Right lung (tissue), 5 donors: Measurements from ENCODE around the gene SMIM43. TPM values are rescaled to one million over a fixed set of nuclear protein-coding genes. Genes with fewer than 3 reads are reported as not detected.
"Not testable (repeated sequence)": the region's sequence is repeated elsewhere in the genome, so short reads cannot be mapped to it uniquely, and the experiment has no call there.

ENCODE experiments used
- DNase-seq, 2 donors: peaks; one replicate each; pipeline ENCODE4 v3.0.0-alpha.2; 2013
- polyA plus RNA-seq, 5 donors: library from polyadenylated mRNA; unstranded; fragments of 120-200 nt; gene quantifications; one replicate each; pipeline versions ENCODE4 v1.2.1 to v1.2.3, GENCODE V29; 2013; ENCODE audit warnings: inconsistent platforms in 1 of 5, low replicate concordance in 1 of 5; ENCODE audit not compliant: insufficient read length in 5 of 5, insufficient read depth in 1 of 5

The SMIM43 gene
- polyA plus RNA-seq, 5 donors, result 16.5 to 22.3 (median 17.7) TPM

DNA sequence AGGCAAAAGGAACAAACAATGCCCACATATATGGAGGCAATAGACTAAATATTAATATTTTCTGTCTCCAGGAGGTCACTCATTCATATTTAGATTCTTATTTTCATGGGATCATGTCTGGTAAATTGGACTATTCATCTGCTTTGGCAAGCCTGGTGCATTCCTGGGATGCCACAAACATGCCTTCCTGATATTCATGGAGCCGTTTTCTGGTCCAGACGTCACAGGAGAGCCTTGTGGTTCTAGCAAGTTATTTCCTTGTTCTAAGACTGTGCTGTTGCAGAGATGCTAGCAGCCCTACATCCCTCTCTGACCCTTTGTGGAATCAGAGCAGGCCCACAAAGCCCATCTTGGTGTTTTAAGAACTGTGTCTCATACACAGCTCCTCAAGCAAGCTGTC, 20.0 kb upstream of the SMIM43 start:
- DNase-seq, result no peak

DNA sequence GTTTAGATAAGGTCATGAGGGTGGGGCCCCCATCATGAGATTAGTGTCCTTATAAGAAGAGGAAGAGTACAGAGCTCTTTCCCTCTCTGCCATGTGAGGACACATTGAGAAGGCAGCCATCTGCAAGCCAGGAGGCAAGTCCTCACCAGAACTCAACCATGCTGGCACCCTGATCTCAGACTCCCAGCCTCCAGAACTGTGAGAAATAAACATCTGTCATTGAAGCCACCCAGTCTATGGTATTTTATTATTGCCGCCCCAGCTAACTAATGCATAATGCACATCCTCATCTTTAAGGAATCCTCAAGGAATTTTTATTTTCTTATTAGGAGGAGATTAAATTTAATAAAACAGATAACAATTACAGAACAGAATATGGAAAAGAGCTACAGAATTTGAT, 19.4 kb upstream of the SMIM43 start:
- DNase-seq, result no peak

DNA sequence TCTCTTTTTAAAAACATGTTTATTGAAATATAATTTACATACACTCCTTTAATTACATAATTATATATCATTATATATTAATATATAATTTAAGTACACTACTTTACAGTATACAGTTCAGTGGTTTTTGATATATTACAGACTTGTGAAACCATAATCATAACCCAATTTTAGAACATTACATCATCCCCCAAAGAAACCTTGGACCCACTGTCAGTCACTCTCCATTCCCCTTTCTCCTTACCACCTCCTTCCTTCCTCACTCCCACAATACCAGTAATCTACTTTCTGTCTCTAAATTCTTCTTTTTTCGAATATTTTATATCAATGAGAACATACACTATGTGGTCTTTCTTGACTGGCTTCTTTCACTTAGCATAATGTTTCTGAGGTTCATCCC, 18.2 kb upstream of the SMIM43 start:
- DNase-seq, result no peak

DNA sequence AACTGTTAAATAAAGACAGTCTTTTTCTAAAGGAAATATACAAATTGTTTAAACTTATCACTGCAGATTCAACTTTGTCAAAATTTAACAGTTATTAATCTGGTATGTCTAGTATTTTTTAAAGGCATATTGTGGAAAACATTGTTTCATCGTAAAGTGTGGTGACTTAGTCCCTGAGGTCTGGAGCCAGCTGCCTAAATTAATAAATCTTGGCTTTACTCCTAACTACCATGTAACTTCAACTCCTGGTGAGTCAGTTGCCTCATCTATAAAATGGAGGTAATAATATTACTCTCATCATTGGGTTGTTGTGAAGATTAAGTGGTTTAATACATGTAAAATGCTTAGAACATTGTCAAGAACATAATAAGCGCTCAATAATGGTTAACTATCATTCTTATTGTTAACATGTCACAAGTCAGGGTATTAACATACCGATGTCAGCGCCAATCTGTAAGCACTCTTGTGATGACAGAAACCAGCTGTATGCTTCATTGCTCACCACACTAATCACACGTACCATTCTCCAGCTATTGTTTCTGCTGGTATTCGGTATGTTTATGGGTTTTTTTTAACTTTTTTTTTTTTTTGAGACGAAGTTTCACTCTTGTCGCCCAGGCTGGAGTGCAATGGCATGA, 14.1 kb upstream of the SMIM43 start:
- DNase-seq, result peak; percentile 53 to 57

DNA sequence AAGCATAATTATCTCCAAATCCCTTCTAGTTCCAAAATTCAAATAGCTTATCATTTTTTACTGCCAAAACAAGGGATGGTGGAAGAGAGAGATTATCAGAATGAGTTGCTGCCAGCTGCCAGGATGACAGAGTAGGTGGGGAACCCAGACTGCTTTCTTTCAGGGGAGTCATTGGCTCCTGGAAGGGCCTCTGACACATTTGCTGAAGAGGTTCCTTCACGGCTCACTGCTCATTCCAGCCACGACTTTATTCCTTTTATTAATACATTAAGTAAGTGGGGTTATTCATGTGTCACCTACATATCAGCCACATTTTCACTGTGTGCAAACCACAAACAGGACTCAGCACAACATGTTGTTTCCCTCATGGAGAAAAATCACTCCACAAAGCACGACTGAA, 12.7 kb upstream of the SMIM43 start:
- no peak for DNase-seq

DNA sequence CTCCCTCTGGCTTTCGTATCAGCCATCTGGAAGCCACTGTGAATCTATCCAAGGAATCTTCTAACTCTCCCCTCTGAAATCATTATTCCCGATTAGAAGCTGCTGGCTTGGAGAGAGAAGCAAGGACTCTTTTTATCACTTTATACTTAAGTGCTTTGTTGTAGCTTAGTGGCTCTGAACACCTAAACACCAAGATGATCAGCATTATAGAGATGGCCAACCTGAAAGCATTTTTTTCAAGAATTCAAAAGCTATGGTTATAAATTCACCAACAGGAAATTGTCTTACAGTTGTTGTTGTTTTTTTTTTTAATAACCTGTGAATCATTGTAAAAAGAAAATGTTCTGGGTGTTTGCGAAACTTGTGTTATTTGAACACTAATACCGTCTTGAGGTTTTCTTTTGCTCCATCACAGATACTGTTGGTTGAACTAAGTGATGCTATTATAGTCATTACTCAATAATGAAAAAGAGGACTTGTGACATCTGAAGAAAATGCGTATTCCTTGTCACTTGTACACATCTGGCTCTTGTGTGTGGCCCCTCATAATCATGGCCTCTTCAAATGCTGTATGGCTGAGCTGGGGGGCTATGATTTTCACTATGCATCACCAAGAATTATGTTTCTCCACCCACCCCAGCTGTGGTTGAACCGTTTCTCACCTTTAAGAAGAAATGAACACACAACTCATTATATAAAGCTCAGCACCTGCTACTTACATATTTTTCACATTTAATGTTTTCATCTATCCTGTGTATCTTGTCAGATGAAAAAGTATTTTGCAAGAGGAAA, 11.8 kb upstream of the SMIM43 start:
- no peak for DNase-seq

DNA sequence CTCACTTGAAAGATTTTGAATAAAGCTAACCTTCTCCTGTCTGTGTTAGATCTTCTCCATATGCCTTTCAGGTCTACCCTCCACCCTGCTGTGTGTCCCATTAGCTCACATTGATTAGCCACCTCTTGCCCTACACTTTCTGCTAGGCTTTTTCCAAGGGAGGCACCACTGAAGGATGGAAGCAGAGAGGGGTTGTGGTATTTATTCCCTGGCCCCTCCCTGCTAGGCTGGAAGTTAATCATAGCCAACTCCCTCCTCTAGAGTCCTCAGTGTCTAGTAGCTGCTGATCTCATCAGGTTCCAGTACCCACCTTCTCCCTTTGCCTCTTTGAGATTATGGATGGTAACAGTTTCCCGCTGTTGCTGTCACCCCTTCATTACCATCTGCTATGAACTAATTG, 8.9 kb upstream of the SMIM43 start:
- no peak for DNase-seq

DNA sequence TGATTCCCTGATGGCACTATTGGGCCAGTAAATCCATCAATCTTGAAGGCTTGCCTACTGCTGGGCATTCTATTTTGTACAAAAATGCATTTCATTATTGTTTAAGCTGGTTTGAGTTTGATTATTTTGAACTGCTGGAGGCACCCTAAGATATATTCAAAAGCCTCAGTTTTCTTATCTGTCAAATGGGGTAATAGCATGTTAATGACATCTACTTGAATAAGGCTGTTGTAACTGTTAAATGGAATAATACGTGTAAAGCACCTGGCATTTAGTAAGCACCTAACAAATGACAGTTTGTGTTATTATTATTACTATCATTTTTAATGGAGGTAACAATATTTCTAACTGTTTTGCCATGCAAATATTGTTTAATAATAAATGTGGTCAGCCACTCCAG, 6.9 kb upstream of the SMIM43 start:
- DNase-seq, result no peak

DNA sequence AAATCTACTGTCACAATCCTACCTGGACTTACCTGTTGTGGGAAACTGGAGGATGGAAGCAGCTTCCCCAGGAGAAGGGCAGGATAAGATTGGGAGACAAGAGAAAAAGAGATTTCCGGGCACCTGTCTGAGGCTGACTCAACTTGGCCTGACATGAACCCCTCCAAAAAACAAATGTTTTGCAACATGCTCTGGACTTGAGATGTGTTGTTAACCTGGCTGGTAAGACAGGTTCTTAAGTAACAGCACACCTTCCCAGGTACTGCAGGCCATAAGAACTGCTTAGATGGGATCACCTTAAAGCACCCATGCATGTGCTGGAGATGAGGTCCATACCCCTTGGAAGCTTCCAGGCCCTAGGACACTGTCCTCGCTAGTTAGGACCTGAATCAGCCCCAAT, 4.4 kb upstream of the SMIM43 start:
- DNase-seq, result no peak

DNA sequence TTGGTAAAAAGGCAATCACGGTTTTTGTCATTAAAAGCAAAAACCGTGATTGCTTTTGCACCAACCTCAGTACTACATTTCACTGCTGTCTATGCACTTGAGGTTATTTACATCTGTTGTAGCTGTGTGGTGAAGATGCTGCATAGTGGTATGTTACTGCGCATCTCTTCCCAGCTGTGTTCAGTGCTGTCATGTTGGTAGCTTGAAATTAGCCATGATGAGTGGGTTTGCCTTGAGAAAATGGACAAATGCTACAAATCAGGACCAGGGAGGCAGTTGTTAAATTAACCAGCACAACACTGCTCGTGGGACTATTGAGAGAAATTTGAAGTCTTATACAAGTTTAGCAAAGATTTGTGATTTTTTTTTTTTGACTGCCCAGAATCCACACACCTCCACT, 2.2 kb upstream of the SMIM43 start:
- no peak for DNase-seq

DNA sequence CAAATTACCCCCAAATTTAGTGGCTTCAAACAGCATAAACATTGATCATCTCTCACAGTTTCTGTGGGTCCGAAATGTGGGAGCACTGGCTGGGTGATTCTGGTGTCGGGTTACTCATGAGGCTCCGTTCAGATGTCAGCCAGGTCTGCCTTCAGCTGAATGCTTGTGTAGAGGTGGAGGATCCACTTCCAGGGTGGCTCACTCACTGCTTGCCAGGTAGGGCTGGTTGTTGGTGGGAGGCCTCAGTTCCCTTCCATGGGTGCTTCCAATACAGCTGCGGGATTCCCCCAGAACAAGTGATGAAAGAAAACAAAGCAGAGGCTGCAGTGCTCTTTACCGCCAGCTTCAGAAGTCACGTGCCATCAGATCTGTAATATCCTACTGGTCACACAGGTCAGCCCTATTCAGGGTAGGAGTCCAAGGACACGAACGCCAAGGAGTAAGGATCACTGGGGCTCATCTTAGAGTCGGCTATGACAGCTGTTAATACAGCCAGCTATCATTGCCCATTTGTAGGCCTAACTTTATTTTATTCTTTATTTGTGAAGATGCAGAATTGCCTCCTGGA, 1.1 kb upstream of the SMIM43 start:
- no peak for DNase-seq

DNA sequence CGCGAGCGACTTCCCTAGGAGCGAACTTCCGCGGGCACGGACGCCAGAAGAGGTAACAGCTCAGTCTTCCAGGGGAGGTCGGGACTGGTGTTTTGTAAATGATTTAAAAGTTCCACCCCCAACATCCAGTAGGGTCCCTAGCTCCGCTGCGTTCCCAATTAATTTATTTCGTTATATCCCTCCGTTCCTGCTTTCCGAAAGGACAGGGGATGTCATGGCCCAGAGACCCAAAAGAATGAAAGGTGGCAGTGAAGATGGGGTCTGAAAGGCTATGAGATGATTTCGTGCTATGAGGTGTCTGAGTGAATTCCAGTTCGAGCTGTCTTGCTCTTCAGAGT, 373 bp upstream of the SMIM43 start:
- no peak for DNase-seq

DNA sequence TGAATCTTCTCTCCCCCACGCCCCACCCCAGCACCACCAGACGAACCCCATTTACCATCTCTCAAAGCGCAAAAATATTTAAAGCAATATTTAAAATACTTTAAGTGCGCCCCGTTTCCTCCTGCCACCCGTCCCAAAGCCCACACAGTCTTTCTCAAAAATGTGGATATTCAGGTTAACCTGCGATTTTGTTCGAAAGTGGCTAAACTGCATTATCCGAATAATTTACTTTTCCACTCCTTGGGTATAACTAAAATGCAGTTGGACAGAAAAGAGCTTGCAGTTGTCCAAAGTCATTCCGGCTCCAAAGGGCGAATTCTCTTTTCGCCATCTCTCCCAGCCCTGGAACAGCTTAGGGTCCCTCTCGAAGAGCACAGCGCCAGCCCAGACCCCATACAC, 662 bp downstream of the SMIM43 start:
- DNase-seq, result no peak

DNA sequence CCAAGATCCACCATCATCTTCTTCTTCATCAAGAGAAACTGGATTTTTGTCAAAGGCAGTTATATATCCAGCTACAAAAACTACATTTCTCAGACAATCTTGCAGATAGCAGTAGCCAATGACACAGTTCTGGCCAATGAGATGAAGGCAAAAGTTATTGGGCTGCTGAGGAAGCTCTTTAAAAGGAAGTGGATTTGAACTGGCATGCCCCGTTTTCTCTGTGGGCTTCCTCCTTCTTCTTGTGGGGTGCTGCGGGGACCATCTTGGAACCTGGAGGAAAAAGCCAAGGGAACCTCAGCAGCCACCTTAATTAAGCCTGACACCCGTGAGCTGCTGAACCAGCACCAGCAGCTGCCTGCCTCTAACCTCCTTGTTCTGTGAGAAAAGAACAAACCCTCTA, 4.8 kb downstream of the SMIM43 start:
- DNase-seq, result no peak

DNA sequence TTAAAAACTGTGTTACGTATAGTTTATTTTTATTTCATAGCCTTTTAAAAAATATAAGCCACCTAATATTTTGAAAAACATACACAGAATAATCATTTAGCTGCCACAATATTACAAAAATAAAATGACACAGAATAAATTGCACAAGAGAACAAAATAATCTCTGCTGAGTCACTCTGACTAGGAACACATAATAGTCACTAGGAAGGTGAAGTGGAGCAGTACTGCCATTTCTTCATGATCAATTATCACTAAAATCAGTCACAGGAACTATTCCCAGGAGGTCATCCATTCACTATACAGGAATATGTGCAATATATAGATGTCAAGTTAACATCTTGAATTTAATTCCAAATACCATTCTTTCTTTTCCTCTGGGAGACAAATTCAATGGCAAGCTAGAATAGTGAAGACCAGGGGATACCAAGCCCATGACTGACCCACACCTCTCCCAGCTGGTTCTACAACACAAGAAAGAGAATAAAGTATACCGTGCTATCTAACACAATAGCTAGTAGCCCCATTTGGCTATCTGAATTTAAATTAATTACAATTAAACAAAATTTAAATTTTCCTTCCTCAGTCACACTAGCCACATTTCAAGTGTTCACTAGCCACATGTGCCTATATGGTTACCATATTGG, 5.9 kb downstream of the SMIM43 start:
- no peak for DNase-seq

DNA sequence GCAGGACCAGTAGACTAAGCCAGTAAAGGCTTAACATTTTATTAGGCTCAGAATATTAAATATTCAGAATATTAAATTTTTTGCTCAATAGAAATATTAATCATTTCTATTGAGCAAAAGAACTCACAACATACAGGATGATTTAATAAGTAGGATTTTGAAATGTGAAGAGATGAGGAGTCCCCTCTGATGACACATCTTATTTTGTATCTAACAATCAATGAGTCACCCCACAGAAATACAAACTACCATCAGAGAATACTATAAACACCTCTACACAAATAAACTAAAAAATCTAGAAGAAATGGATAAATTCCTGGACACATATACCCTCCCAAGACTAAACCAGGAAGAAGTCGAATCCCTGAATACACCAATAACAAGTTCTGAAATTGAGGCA, 12.8 kb downstream of the SMIM43 start:
- not testable (repeated sequence) for DNase-seq

DNA sequence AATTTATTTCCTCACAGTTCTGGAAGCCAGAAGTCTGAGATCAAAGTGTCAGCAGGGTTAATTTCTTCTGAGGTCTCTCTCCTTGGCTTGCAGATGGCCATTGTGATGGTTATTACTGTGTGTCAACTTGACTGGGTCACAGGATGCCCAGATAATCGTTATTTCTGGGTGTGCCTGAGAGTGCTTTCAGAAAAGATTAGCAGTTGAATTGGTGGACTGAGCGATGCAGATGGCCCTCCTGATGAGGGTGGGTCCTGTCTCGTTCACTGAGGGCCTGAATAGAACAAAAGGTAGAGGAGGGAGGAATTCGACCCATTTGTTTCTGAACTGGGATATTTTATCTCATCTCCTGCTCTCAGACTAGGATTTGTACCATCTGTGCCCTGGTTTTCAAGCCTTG, 15.7 kb downstream of the SMIM43 start:
- DNase-seq, result no peak

DNA sequence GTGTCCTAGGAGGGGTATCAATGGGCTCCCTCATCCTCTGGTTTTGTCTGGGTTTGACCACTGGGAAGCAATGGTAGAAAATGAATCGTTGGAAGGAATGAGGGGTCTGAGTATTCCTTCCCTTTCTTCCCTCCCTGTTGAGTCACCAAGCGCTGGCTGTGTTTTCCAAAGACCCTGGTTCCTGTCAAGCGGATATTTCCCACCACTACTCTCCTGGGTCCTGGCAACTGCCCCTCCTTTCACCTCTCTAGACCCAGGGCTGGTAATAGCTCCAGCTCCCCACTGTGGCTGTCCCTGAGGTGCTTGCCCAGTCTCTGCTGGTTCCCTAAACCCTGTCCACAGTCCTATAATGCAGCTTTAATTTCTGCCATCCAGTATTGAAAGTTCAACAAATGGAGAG, 22.2 kb downstream of the SMIM43 start:
- no peak for DNase-seq

DNA sequence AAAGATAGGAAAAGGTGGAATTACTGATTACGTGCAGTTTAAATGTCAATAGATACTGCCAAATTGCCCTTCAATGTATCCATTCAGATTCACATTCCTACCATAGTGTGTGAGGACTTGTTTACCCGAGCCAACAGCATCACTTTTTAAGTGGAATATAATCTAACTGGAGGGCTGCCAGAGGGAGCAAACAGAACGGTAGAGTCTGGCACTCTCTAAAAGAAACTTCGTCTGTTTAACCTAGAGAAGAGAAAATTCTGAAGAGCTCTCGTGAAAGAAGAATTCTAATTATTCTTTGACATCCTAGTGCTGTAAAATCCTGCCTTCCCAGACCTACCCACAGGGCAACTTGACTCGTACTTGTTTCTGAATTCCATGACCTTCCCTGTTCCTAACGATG, 23.2 kb downstream of the SMIM43 start:
- peak in 1 of 2 donors; percentile 45 for DNase-seq

DNA sequence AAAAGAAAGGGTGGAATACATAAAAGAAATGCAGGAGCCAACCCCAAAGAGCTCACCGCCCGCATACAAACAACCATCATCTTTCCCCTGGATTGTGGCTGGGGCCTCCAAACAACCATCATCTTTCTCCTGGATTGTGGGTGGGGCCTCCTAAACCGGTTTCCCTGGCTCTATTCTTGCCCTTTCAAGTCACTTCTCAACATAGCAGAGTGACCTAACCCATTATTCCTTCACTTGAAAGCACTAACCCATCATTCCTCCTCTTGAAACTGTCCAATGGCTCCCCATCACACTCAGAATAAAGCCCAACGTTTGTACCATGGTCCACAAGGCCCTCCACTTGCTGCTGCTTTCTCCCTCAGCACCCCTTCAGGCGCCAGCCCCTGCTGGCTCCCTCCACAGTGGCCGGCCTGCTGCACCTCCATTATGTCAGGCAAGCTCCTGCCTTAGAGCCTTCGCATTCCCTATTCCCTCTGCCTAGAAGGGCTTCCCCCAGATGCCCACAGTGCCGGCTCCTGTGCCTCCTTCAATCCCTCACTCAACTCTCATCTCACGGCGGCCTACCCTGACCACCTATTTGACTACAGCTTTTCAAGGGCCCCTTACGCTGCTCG, 24.1 kb downstream of the SMIM43 start:
- DNase-seq, result peak in 1 of 2 donors; percentile 24

DNA sequence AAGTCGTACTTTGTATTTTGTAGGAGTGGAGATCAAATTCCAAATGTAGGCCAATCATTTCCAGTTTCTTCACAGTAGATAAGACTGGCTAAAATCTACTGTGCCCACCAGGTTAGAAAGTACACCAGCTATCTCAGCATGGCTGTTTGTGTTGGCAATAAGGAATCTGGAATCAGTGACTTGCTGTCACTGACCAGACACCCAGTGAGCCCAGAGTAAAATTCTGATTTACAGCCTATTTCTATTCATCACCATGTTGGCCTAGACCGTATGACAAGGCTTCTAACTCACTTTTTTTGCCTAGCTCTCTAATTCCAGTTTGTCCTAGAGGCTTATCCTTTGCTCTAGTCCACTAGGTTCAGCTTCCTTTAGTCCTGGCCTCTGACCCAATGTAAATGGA, 25.4 kb downstream of the SMIM43 start:
- no peak for DNase-seq

DNA sequence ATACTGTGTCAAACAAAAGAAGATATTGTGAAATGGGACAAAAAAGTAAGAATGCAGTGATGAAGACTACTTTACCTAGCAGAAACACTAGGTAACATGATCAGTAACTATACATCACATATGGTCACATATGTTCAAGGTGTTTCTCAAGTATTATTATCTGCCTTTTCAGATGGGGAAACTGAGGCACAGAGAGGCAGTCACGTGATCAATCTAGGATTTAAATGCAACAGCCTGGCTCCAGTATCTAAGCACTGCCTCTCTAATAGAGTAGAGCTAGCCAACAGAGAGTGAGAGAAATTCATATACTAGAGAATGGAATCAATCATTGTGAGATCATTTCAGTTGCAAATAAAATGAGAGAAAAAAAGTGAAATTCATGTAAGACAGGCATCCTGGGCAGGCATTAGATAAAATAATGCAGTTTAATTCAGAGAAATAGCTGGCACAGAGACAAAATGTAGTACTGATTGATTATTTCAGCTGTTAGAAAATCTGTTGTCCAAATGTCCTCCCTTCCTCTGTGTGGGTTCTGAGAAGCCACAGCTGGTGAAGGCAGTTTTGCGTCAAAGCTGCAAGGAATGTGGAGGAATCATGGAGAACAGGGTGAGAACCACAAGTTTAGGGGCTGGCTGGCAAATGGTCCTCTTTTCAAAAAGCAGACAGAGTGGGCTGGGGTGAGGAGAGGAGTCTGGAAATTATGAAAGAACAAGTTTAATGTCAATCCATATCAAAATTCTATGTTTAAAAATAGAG, 26.0 kb downstream of the SMIM43 start:
- DNase-seq, result peak; percentile 76 to 78
